HCEC 1CT (cell line): ENCODE results near the gene SYNDIG1L.
"Not testable (repeated sequence)": the region's sequence is repeated elsewhere in the genome, so short reads cannot be mapped to it uniquely, and the experiment has no call there.

ENCODE experiments used
- DNase-seq: peaks from one replicate; pipeline ENCODE4 v3.0.0-alpha.2; 2017

The SYNDIG1L gene

GRCh38 chr14:74402401-74403251, 23.4 kb downstream of the SYNDIG1L start:
- no peak for DNase-seq

GRCh38 chr14:74401504-74402241, 24.3 kb downstream of the SYNDIG1L start:
- DNase-seq: no peak

- DNase-seq: no peak
Measured at GRCh38 chr14:74400919-74401503, 25.0 kb downstream of the SYNDIG1L start.

GRCh38 chr14:74400031-74400685, 25.9 kb downstream of the SYNDIG1L start:
- DNase-seq: peak; percentile 36

GRCh38 chr14:74395094-74395493, 30.9 kb downstream of the SYNDIG1L start:
- no peak for DNase-seq

- DNase-seq: no peak
Measured at GRCh38 chr14:74394549-74394948, 31.5 kb downstream of the SYNDIG1L start.

- no peak for DNase-seq
Measured at GRCh38 chr14:74392616-74393570, 33.1 kb downstream of the SYNDIG1L start.

GRCh38 chr14:74391479-74391878, 34.5 kb downstream of the SYNDIG1L start:
- DNase-seq: no peak

GRCh38 chr14:74390505-74390904, 35.5 kb downstream of the SYNDIG1L start:
- DNase-seq: not testable (repeated sequence)

- no peak for DNase-seq
Measured at GRCh38 chr14:74389980-74390379, 36.0 kb downstream of the SYNDIG1L start.

GRCh38 chr14:74382231-74382630, 43.8 kb downstream of the SYNDIG1L start:
- no peak for DNase-seq

- not testable (repeated sequence) for DNase-seq
Measured at GRCh38 chr14:74381571-74381970, 44.4 kb downstream of the SYNDIG1L start.

- DNase-seq: no peak
Measured at GRCh38 chr14:74380845-74381244, 45.2 kb downstream of the SYNDIG1L start.

- DNase-seq: peak; percentile 66
Measured at GRCh38 chr14:74380172-74380571, 45.8 kb downstream of the SYNDIG1L start.

GRCh38 chr14:74377976-74378690, 47.9 kb downstream of the SYNDIG1L start:
- no peak for DNase-seq

- DNase-seq: no peak
Measured at GRCh38 chr14:74368441-74368840, 57.6 kb downstream of the SYNDIG1L start.

GRCh38 chr14:74368026-74368425, 58.0 kb downstream of the SYNDIG1L start:
- DNase-seq: no peak

- no peak for DNase-seq
Measured at GRCh38 chr14:74364271-74364880, 61.6 kb downstream of the SYNDIG1L start.

- peak; percentile 69 for DNase-seq
Measured at GRCh38 chr14:74362361-74362915, 63.6 kb downstream of the SYNDIG1L start.

- no peak for DNase-seq
Measured at GRCh38 chr14:74360163-74360562, 65.8 kb downstream of the SYNDIG1L start.
